Activated CD8-positive, alpha-beta T cell treated with anti-CD3 and anti-CD28 coated beads for 36 hours (primary cell): ENCODE data around the gene SURF1. TPM values are rescaled to one million over a fixed set of nuclear protein-coding genes. Genes with fewer than 3 reads are reported as not detected.

Experiments
- ATAC-seq: fragments of 200-7000 bp; cut with Tn5 transposase; one replicate; pipeline ENCODE4 v1.10.0; 2021; ENCODE audit warnings: mild to moderate bottlenecking, moderate library complexity
- CTCF ChIA-PET: fragments of 350-600 bp; sonication (Branson Sonifier 250); formaldehyde crosslinking; loops from one replicate; lab custom pipeline; 2021; ENCODE audit warnings: antibody characterized with exemption; lab: Charles Lee
- POLR2A ChIA-PET: fragments of 350-600 bp; sonication (Branson Sonifier 250); formaldehyde crosslinking; loops from one replicate; lab custom pipeline; 2021; ENCODE audit warnings: antibody characterized with exemption; lab: Charles Lee
- DNase-seq: peaks from one replicate; pipeline ENCODE4 v3.0.0-alpha.2; 2020
- H3K27ac Mint-ChIP-seq: one replicate; pipeline ENCODE4 v1.8.0; 2021; ENCODE audit warnings: mild to moderate bottlenecking, mixed read lengths
- H3K27me3 Mint-ChIP-seq: one replicate; pipeline ENCODE4 v1.8.0; 2021; ENCODE audit warnings: mixed read lengths
- H3K36me3 Mint-ChIP-seq: one replicate; pipeline ENCODE4 v1.8.0; 2021; ENCODE audit warnings: low read depth, mixed read lengths
- H3K4me1 Mint-ChIP-seq: one replicate; pipeline ENCODE4 v1.8.0; 2021; ENCODE audit warnings: low read depth, mixed read lengths
- H3K4me3 Mint-ChIP-seq: one replicate; pipeline ENCODE4 v1.8.0; 2021; ENCODE audit warnings: mild to moderate bottlenecking, moderate library complexity, mixed read lengths
- H3K9me3 Mint-ChIP-seq: one replicate; pipeline ENCODE4 v1.8.0; 2021; ENCODE audit warnings: mixed read lengths
- intact Hi-C: fragments of 100-400 bp; cut with micrococcal nuclease; formaldehyde crosslinking; loops from one replicate; pipeline ENCODE4 v1.10.0; 2022
- total RNA-seq, 2 experiments: library from RNA; stranded (reverse); gene quantifications; one replicate each; pipeline ENCODE4 v1.2.3, GENCODE V29; 2021
- TF ChIP-seq, protein P1 (sequence below): fragments of 200-600 bp; IDR thresholded peaks from one replicate; pipeline ENCODE4 v1.8.0; 2022; ENCODE audit warnings: antibody characterized with exemption, mild to moderate bottlenecking

SURF1 gene
- total RNA-seq, 2 experiments from 2014 or later, result 22.1 to 25.3 TPM

DNA sequence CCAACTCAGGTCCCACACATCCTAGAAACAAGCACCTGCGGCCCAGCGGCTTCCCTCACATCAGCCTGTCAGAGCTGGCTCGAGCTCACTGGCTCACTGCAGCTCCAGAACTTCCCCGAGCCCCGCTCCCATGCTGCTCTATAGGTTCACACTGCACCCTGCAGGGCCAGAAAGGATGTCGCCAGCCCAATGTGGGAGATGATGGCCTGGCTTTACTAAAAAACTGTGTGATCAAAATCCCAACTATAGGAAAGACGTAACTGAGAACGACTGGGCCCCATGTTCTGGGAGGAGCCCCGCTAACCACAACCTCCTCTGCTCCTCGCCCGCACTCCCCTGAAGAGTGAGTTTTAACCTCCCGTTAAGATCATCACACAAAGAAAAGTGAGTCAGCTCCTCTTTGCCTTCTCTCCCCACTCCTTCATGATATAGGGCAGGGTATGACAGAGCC is 15.0 kb upstream of the SURF1 start:
- Mint-ChIP-seq H3K27ac (peak overlapping the region; percentile 98), H3K27me3 (no peaks in the 10 kb centered on the region), H3K9me3 (no peaks in the 10 kb centered on the region), H3K4me1 (peaks cover 63% of the 10 kb centered on the region), H3K36me3 (peaks cover 74% of the 10 kb centered on the region), H3K4me3 (peak overlapping the region; percentile 79)
- intact Hi-C loops, result loop anchor here (2.0 to 10.0 kb wide), 2 partner anchors 18 to 114 kb away; no protein-coding TSS in a partner anchor
- POLR2A ChIA-PET, result interaction anchor here (0.6 to 28.8 kb wide), 10 partner anchors 8 to 338 kb away, joined by 3 to 872 read pairs (median 5); partner anchors contain the start of genes CACFD1, MED22, REXO4 and RPL7A
- TF ChIP-seq, protein P1, sequence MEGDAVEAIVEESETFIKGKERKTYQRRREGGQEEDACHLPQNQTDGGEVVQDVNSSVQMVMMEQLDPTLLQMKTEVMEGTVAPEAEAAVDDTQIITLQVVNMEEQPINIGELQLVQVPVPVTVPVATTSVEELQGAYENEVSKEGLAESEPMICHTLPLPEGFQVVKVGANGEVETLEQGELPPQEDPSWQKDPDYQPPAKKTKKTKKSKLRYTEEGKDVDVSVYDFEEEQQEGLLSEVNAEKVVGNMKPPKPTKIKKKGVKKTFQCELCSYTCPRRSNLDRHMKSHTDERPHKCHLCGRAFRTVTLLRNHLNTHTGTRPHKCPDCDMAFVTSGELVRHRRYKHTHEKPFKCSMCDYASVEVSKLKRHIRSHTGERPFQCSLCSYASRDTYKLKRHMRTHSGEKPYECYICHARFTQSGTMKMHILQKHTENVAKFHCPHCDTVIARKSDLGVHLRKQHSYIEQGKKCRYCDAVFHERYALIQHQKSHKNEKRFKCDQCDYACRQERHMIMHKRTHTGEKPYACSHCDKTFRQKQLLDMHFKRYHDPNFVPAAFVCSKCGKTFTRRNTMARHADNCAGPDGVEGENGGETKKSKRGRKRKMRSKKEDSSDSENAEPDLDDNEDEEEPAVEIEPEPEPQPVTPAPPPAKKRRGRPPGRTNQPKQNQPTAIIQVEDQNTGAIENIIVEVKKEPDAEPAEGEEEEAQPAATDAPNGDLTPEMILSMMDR, result peak; percentile 10
- peak; percentile 93 for DNase-seq
- CTCF ChIA-PET, result interaction anchor here (0.9 to 3.2 kb wide), 16 partner anchors 9 to 190 kb away, joined by 3 to 38 read pairs (median 6); partner anchors contain the start of genes MED22, RPL7A, SURF1 and SURF2
- ATAC-seq, result peak; percentile 66

DNA sequence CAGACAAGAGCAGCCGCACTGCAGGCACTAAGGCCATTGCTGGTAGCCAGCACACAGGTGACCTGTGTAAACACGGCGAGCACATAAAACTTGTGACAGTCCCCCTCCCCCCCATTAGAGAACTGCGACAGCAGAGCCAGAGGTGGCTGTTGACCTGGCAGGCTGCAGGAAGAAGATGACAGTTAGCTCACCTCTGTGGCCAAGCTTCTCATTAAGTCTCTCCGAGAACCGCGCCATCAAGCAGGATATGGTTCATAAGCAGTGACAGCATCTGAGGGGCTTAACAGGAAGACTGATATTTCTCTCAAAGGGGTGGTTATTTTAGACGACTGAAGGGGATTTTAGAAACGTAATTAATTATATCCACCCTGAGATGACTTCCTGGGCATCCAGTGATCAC is 14.4 kb upstream of the SURF1 start:
- CTCF ChIA-PET, result interaction anchor here (0.9 to 3.2 kb wide), 14 partner anchors 8 to 189 kb away, joined by 3 to 38 read pairs (median 6); partner anchors contain the start of genes SURF1 and SURF2
- H3K27me3 Mint-ChIP-seq, result no peaks in the 10 kb centered on the region
- ATAC-seq, result peak; percentile 53
- intact Hi-C loops, result loop anchor here (2.0 to 10.0 kb wide), 2 partner anchors 18 to 114 kb away; no protein-coding TSS in a partner anchor
- TF ChIP-seq, protein P1, result no peak
- POLR2A ChIA-PET, result interaction anchor here (0.6 to 28.8 kb wide), 8 partner anchors 8 to 330 kb away, joined by 3 to 872 read pairs (median 5); partner anchors contain the start of genes CACFD1, MED22, REXO4 and RPL7A
- DNase-seq, result peak; percentile 81
- peaks cover 66% of the 10 kb centered on the region for H3K4me1 Mint-ChIP-seq
- peaks cover 80% of the 10 kb centered on the region for H3K36me3 Mint-ChIP-seq
- peak overlapping the region; percentile 98 for H3K27ac Mint-ChIP-seq
- no peaks in the 10 kb centered on the region for H3K9me3 Mint-ChIP-seq
- peak overlapping the region; percentile 79 for H3K4me3 Mint-ChIP-seq

DNA sequence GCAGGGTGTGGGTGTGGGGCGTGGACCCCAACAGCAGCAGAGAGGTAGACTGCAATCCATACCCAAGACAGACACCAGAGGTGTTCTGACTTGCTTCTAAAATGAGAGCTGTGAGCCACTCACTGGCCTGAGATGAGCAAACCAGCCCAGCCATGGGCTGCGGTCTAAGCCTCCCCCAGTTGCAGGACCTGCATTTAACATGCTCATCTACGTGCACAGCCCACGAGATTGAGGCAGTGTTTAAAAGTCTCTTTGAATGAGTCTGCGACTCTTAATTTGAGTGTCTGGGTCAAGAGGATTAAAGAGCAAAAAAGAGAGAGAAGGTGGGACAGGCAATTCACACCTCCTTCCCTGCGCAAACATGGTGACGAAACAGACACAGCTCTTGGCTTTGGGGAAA is 13.6 kb upstream of the SURF1 start:
- ATAC-seq (peak; percentile 5), DNase-seq (peak; percentile 70)
- ChIA-PET CTCF (interaction anchor here (1.7 kb wide), 1 partner anchor 30 kb away, joined by 6 read pairs; no protein-coding TSS in a partner anchor), POLR2A (interaction anchor here (1.4 to 28.8 kb wide), 3 partner anchors 21 to 89 kb away, joined by 4 to 872 read pairs (median 33); partner anchors contain the start of genes CACFD1, MED22, REXO4 and RPL7A)
- no peaks in the 10 kb centered on the region for H3K27me3 Mint-ChIP-seq
- intact Hi-C loops, result loop anchor here (2.0 to 10.0 kb wide), 2 partner anchors 17 to 115 kb away; no protein-coding TSS in a partner anchor
- peaks cover 84% of the 10 kb centered on the region for H3K36me3 Mint-ChIP-seq
- H3K27ac Mint-ChIP-seq, result peak overlapping the region; percentile 98
- peaks cover 66% of the 10 kb centered on the region for H3K4me1 Mint-ChIP-seq
- TF ChIP-seq, protein P1, result no peak
- no peaks in the 10 kb centered on the region for H3K9me3 Mint-ChIP-seq
- H3K4me3 Mint-ChIP-seq, result peak overlapping the region; percentile 79

DNA sequence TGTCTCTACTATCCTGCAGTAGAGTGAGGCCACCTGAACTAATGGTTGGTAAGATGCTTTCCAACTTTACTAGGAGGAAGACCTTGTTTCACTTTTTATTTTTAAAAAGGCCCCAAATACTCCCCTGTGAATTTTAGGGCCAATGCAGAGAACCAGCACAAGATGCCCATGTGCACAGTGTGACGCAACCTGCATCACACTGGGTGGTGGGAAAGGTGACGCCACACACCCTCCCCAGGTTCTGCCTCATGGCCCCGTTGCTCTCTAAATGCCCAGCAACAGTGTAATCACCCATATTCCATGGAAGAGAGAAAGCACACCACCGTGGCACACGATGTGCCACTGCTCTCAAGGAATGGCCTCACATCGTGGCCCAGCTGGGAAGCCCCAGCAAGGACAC is 13.1 kb upstream of the SURF1 start:
- DNase-seq (no peak), ATAC-seq (no peak)
- Mint-ChIP-seq H3K4me3 (peak overlapping the region; percentile 79), H3K36me3 (peaks cover 80% of the 10 kb centered on the region), H3K9me3 (no peaks in the 10 kb centered on the region), H3K27ac (peak overlapping the region; percentile 98), H3K4me1 (peaks cover 62% of the 10 kb centered on the region), H3K27me3 (no peaks in the 10 kb centered on the region)
- TF ChIP-seq, protein P1, result no peak
- POLR2A ChIA-PET, result interaction anchor here (3.9 to 28.8 kb wide), 2 partner anchors 20 to 47 kb away, joined by 33 to 872 read pairs; partner anchors contain the start of genes MED22, REXO4, RPL7A and SURF1
- intact Hi-C loops, result no loop called here
- CTCF ChIA-PET, result no interaction called here
